HG02642 (cell line): ENCODE measurements around the gene UBE4A.
A peak's percentile ranks its signal among the peaks of the same experiment; 100 is the strongest.
"Not testable (repeated sequence)": the region's sequence is repeated elsewhere in the genome, so short reads cannot be mapped to it uniquely, and the experiment has no call there.

ENCODE experiments used
- ATAC-seq: cut with Tn5 transposase; IDR thresholded peaks from one replicate; pipeline ENCODE4 v1.9.1; 2021; ENCODE audit warnings: mild to moderate bottlenecking; ENCODE audit not compliant: unreplicated experiment, poor library complexity

Gene UBE4A

GRCh38 chr11:118398791-118399559 is 39.6 kb downstream of the UBE4A start:
- ATAC-seq: peak; percentile 31

DNA sequence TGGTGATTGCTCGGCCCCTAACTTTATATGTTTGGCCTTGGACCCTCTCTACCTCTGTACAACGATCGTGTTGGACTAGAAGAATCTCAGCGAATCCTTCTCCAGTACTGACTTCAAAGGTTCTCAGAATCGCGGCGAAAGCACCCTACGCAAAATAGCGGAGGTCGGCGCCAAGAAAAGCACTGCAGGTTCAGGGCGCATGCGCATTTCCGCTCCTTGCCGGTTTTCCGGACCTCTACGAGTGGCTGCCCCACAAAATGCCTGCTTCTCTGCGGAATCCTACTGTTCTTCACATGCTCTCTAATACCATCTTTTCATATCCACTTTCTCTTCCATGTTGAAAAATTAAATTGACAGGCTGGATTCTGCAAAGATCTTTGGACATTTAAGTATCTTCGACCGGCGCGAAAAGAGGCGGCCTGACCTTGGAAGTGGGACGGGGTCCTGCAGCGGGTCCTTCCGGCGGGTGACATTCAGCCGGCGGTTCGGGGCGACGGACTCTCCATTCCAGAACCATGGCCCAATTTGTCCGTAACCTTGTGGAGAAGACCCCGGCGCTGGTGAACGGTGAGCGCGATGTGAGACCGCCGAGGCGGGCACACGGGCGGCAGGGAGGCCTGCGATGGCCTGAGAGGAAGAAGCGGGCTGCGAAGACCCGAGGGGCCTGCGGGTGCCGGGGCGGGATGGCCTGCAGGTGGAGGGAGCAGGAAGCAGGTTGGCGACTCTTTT is 41.9 kb downstream of the UBE4A start, which contains the start of gene ATP5MG:
Gene ATP5MG (plus strand): TSS at position 456 of the 729 bp plus-strand sequence. CDS start 60 bp downstream, at position 516.
- peak; percentile 68 for ATAC-seq

- ATAC-seq: no peak
Measured at GRCh38 chr11:118401880-118402590, 42.6 kb downstream of the UBE4A start.

DNA sequence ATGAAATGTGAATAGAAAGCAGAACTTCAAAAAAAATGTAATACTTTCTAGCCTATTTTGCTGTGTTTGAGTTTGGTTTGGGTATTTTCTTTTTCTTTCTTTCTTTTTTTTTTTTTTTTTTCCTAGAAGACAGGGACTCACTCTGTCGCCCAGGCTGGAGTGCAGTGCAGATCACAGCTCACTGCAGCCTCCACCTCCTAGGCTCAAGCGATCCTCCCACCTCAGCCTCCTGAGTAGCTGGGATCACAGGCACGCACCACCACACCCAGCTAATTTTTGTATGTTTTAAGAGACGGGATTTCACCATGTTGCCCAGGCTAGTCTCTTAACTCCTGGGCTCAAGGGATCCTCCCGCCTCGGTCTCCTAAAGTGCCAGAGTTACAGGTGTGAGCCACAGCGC is 43.2 kb downstream of the UBE4A start:
- ATAC-seq: not testable (repeated sequence)

DNA sequence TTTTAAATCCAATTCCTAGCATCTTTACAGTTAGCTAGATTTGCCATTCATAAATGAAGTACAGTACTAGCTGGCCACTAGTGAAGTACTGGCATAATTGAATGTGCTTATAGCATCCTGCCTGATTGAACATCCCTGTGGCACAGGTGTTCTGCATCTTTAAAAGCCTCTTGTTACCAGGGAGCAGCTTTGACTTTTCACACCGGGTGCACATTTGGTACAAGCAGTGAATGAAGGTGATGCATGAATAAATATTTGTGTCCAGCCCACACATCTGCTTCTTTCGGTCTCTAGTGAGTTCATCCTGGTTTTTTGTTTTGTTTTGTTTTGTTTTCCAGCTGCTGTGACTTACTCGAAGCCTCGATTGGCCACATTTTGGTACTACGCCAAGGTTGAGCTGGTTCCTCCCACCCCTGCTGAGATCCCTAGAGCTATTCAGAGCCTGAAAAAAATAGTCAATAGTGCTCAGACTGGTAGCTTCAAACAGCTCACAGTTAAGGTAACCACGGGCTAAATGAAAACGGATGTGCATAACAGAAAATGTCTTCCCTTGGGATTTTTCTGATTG is 47.3 kb downstream of the UBE4A start:
- ATAC-seq: no peak

DNA sequence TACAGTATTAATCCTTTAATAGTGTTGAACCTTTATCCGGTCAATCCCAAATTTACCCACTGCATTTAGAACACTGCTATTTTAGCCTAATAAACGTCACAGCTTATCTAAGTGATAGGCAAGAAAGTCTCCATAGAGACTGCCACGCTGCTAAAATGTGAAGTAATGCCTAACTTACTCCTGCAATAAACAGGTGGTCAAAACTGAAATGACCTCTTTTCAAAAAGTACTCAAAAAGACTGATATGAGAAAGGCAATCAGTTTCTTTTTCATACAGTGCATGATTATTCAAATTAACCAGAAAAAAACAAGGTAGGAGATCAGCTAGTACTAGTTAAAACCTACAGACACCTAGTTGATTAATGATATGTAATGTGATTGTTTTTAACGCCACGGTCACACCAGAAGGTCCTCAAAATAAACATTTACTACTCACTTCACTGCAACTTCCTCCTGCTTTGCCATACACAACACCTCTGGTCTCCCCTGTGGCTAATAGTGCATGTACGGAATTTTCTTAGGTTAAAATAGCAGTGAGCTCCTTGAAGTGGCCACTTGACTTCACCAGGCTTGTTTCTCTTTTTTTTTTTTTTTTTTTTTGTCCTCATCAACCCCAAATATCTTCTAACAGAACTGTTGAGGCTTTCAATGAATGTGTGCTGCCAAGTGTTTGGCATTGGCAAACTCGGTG is 50.8 kb downstream of the UBE4A start:
- peak; percentile 63 for ATAC-seq

DNA sequence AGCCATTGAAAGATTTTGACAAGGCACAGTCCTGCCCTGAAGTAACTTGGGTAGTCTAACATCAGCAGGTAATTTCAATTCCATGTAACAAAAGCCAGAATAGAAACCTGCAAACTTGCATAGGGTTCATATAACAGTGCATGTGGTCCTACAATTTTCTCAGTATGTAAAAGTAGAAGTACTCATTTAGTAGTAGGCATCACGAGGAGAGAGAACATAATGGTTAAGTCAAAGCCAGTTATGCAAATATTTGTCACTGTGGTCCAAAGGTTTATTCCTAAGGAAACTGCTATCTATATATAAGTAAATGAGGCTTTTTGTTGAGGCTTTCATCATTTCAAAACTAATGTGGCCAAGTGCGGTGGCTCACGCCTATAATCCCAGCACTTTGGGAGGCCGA is 52.1 kb downstream of the UBE4A start:
- ATAC-seq: no peak

DNA sequence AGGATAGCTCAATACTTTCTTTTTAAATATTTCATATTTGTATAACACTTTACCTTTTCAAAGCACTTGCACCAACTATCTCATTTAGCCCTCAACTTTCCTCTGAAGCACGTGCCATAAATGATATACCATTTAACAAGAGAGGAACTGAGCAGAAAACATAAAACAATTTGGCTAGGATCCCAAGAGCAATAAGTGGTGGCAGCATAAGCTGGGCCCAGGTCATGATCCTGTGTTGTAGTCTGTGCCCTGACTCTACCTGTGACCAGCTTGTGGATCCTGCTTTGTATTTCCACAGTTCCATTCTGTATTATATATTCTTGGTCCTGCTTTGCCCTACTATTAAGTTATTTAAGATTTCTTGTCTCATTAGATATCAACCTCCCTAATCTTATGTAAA is 53.5 kb downstream of the UBE4A start:
- ATAC-seq: no peak

GRCh38 chr11:118415062-118415738 is 55.8 kb downstream of the UBE4A start:
- ATAC-seq: no peak

DNA sequence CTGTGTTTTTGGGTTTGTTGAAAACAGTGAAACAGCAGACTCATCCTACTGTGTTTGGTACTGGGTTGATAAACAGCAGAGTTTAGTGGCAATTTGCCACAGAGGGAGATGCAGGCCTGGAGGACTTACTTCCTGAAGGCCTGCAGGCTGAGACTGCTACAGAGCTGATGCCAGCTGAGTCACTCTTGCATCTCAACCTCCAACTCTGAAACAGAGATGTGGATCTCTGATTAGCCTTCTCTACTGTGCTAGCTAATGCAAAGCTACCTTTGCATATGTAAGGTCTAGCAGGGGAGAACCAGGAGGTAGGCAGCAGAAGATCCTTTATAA is 56.3 kb downstream of the UBE4A start:
- no peak for ATAC-seq

GRCh38 chr11:118416900-118417299 is 57.5 kb downstream of the UBE4A start:
- not testable (repeated sequence) for ATAC-seq

GRCh38 chr11:118417801-118418200 is 58.4 kb downstream of the UBE4A start:
- ATAC-seq: no peak

DNA sequence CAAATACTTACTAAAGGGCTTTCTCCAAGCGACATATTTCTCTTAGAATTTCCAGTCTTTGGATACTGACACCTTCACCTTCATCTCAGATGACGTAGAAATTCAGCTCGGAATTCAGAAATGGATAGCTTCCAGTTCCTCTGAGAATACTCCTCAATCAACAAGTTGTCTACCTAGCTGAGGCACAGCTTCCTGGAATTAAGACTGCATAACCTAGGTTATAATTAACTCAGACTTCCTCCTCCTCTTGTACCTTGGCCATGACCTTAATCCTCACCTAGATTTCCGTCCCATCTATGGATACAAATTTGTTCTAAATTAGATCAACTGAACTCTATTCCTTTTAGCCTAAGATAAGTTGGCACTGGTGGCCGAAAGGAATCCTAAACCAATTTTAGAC is 59.4 kb downstream of the UBE4A start:
- no peak for ATAC-seq

DNA sequence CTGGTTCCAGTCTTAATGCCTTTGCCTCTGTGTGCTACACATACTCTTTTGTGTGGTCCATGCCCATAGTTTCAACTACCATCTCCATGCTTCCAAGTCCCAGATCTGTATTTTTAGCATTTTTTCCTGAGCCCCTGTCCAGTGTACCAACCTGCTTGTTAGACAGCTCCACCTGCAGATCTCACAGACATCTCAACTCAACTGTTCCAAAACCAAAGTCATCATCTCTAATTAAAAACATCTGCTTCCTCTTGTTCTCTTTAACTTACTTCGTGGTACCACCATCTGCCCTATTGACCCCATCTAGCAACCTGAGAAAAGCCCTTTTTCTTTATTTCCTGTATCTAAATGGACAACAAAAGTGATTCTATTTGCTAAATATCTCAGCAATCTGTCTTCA is 68.3 kb downstream of the UBE4A start:
- ATAC-seq: no peak

DNA sequence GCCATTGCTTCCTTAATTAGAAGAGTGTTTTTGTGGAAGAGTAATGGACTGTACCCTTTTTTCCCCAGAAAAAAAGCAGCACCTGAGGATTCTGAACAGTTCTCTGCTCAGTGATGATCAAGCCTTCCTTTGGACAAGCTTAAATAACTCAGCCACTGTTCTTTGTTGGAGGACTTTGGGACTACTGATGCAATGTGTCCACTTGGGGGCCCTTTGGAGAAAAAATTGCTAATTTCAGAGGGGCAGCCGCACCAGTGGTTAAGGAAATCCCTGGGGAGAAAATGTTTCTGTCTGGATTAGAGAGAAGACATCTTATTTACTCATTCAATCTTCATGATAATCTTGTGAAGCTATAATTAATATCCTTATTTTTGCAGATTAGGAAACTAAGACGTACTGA is 71.6 kb downstream of the UBE4A start:
- no peak for ATAC-seq

DNA sequence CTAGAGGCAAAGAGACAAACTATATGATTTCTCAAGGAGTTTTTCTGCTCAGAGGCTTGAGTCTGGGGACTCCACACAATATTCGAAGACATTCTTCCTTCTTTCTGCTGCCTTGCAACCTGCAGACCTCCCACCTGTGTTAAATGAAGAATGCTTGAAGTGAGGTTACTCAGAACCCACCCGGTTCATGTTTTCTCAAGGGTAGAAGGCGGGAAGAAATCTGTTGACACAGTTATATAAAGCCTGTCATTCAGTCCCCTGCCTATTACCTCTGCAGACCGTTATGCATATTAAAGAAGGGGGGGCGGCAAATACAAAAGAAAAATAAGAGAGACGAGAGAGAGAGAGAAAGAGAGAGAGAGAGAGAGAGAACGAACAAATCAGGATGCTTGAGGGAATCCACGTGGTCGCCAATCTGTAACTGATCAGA is 74.7 kb downstream of the UBE4A start:
- no peak for ATAC-seq

DNA sequence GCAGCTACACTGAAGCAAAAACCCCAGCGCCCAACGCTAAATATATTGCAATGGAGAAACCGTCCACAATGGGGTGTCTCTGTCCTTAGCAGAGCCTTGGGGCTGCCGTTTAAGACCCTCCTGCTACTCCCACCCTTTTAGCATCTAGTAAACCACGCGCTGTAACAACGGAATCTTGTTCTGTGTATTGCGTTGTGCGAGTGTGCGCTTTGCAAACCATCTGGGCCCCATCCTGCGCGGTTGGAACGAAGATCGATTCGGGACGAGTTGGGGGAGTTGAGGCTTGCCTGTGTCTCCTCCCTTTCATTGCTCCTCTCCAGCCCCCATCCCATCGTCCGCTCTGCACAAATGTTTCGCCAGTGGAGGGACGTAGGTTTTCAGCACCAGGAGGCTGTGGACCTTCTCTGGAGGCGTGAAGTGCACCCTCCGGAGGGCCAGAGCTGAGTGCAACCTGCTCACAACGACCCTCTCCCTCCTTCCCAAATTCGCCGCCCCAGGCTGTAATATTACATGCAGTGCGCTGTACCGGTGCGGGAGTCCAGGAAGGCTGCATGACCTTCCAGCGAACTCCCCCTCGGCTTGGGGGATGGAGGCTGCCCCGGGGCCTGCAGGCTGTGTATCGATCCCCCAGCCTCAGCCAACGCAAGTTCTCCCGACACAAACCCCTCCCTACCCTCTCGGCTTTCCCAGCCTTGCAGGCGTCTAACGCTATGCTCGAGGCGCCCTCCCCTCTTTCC is 75.3 kb downstream of the UBE4A start:
- no peak for ATAC-seq

- ATAC-seq: peak; percentile 22
Measured at GRCh38 chr11:118435290-118435892, 76.0 kb downstream of the UBE4A start.
